Peyer's patch (tissue), 4 donors: ENCODE data around the gene ZNF705A. TPM values are rescaled to one million over a fixed set of nuclear protein-coding genes. Genes with fewer than 3 reads are reported as not detected.

Experiments used
- DNase-seq, 3 donors: peaks; one replicate each; pipeline ENCODE4 v3.0.0-alpha.2; 2017 to 2019
- H3K27ac ChIP-seq, 4 donors: fragments of 200-600 bp; sonication (generic); one replicate each; pipeline ENCODE4 v1.5.1; 2016 to 2019
- H3K27me3 ChIP-seq, 2 donors: fragments of 200-600 bp; sonication (generic); one replicate each; pipeline ENCODE4 v1.5.1; 2019
- H3K36me3 ChIP-seq, 3 donors: fragments of 200-600 bp; sonication (generic); one replicate each; pipeline ENCODE4 v1.5.1; 2016 to 2019
- H3K4me1 ChIP-seq, 4 donors: fragments of 200-600 bp; sonication (generic); one replicate each; pipeline ENCODE4 v1.5.1; 2016 to 2019
- H3K4me3 ChIP-seq, 4 donors: fragments of 200-600 bp; sonication (generic); 1 replicate in 3 of 4; 2 replicates in 1 of 4; pipeline ENCODE4 v1.5.1; 2016 to 2019; ENCODE audit warnings: mild to moderate bottlenecking in 1 of 4
- H3K9me3 ChIP-seq, 4 donors: fragments of 200-600 bp; sonication (generic); one replicate each; pipeline ENCODE4 v1.5.1; 2016 to 2019; ENCODE audit warnings: mild to moderate bottlenecking in 1 of 4
- POLR2A ChIP-seq, 2 donors: fragments of 450-650 bp; IDR thresholded peaks; one replicate each; pipeline ENCODE4 v1.5.1; 2017; ENCODE audit warnings: antibody characterized with exemption in 2 of 2, mild to moderate bottlenecking in 2 of 2, moderate library complexity in 2 of 2
- total RNA-seq, 4 donors: library from RNA; depleted of rRNA; stranded (reverse); fragments of >200 nt; gene quantifications; one replicate each; pipeline ENCODE4 v1.1.0, GENCODE V29; 2016
- TF ChIP-seq, protein P1 (sequence below), 6 experiments: fragments of 450-650 bp in 4 of 6; fragments of 200-600 bp in 2 of 6; sonication (generic) in 1 of 6; IDR thresholded peaks; one replicate each; pipeline ENCODE4 v1.5.1; 2017 to 2019; ENCODE audit warnings: antibody characterized with exemption in 6 of 6, mild to moderate bottlenecking in 3 of 6, moderate library complexity in 1 of 6

The ZNF705A gene
- total RNA-seq, 4 donors from 2014 or later = not detected

DNA sequence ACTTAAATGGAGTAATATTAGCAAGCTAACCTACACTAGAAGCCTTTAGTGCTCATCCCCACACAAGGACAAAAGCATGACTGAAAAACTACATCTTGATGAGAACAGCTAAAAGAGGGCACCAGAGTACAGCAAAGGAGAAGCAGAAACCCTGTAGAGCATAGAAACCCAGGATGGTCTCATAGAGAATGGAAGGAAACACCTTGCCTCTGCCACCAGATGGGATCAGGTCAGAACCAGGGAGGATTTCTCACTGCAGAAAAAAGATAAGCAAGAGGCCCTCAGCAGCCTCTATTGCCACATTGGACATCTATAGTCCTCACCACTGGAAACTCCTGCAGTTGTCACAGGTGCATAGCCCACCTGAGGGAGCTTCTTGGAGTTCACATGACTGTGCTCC lies 13.6 kb upstream of the ZNF705A start:
- no peaks in the 10 kb centered on the region for H3K36me3 ChIP-seq
- no peaks in the 10 kb centered on the region for H3K27me3 ChIP-seq
- H3K4me3 ChIP-seq = no peak overlapping the region
- peaks cover 0 to 6% (median 0%) of the 10 kb centered on the region in 4 donors for H3K9me3 ChIP-seq
- H3K27ac ChIP-seq = no peak overlapping the region
- no peak for TF ChIP-seq POLR2A (IDR thresholded peaks at IDR 0.05)
- TF ChIP-seq, protein P1, sequence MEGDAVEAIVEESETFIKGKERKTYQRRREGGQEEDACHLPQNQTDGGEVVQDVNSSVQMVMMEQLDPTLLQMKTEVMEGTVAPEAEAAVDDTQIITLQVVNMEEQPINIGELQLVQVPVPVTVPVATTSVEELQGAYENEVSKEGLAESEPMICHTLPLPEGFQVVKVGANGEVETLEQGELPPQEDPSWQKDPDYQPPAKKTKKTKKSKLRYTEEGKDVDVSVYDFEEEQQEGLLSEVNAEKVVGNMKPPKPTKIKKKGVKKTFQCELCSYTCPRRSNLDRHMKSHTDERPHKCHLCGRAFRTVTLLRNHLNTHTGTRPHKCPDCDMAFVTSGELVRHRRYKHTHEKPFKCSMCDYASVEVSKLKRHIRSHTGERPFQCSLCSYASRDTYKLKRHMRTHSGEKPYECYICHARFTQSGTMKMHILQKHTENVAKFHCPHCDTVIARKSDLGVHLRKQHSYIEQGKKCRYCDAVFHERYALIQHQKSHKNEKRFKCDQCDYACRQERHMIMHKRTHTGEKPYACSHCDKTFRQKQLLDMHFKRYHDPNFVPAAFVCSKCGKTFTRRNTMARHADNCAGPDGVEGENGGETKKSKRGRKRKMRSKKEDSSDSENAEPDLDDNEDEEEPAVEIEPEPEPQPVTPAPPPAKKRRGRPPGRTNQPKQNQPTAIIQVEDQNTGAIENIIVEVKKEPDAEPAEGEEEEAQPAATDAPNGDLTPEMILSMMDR (IDR thresholded peaks at IDR 0.05) = no peak
- DNase-seq = no peak
- H3K4me1 ChIP-seq = no peaks in the 10 kb centered on the region

DNA sequence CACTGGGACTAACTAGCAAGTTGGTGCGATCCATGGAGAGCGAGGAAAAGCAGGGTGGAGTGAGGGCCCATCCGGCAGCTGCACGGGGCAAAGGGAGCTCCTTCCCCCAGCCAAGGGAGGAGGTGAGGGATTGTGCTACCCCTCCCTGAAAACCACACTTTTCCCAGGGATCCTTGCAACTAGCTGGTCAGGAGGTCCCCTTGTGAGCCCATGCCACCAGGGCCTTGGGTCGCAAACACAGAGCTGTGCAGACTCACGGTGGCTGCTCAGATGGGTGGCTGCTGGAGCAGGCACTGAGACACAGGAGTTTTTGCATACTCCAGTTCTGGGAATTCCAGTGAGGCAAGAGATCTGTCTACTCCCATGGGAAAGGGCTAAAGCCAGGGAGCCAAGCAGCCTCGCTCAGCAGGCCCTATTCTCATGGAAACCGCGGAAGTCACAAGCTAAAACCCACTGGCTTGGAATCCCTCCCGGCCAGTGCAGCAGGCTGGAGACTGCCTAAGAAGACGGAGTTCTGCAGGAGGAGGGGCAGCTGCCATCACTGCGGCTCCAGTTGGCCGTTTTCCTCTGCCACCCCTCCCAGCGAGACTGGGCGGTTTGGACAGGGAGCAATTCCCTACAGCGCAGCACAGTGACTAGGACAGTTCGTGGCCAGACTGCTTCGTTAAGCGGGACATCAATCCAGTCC lies 10.9 kb upstream of the ZNF705A start:
- Histone ChIP-seq H3K27ac (no peak overlapping the region), H3K4me1 (no peaks in the 10 kb centered on the region), H3K9me3 (peaks cover 0 to 6% (median 0%) of the 10 kb centered on the region in 4 donors), H3K36me3 (no peaks in the 10 kb centered on the region), H3K27me3 (no peaks in the 10 kb centered on the region), H3K4me3 (no peak overlapping the region)
- TF ChIP-seq, protein P1 (IDR thresholded peaks at IDR 0.05) = no peak
- no peak for TF ChIP-seq POLR2A (IDR thresholded peaks at IDR 0.05)
- DNase-seq = no peak

DNA sequence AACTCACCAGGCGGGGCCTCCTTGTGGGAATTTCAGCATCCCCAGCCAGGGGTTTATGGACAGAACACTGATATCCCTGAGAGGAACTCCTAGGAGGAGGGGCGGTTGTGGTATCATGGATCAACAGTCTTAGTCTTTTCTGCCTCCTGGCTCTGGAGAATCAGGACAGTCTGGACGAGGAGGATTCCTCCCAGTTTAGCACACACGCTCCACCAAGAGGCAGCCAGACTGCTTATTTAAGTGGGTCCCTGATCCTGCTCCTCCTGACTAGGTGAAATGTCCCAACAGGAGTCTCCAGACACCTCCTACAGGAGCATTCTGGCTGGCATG lies 10.4 kb upstream of the ZNF705A start:
- DNase-seq = no peak
- Histone ChIP-seq H3K27ac (no peak overlapping the region), H3K27me3 (no peaks in the 10 kb centered on the region), H3K4me3 (no peak overlapping the region), H3K36me3 (no peaks in the 10 kb centered on the region), H3K9me3 (peaks cover 0 to 6% (median 0%) of the 10 kb centered on the region in 4 donors), H3K4me1 (no peaks in the 10 kb centered on the region)
- no peak for TF ChIP-seq POLR2A (IDR thresholded peaks at IDR 0.05)
- TF ChIP-seq, protein P1 (IDR thresholded peaks at IDR 0.05) = no peak

DNA sequence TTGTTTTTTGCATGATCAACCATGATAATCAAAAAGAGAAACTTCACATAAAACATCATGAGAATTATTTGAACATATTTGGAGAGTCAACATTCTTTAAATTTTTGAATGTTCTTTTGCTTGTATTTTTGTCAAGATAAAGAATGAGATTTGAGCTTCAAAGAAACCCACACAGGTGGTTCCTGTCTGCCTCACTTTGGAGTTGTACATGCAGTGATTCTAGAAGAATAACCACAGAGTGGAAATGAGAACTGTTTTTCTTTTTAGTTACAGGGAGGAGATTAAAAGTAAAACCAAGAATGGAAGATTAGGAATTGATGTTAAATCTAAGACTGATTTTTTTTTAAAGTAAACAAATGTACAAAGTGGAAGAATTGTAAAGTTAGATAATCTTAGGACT lies 2.3 kb upstream of the ZNF705A start:
- DNase-seq = no peak
- no peaks in the 10 kb centered on the region for H3K9me3 ChIP-seq
- H3K4me3 ChIP-seq = no peak overlapping the region
- TF ChIP-seq, protein P1 (IDR thresholded peaks at IDR 0.05) = no peak
- TF ChIP-seq POLR2A (IDR thresholded peaks at IDR 0.05) = no peak
- H3K4me1 ChIP-seq = no peaks in the 10 kb centered on the region
- H3K36me3 ChIP-seq = no peaks in the 10 kb centered on the region
- H3K27ac ChIP-seq = no peak overlapping the region
- no peaks in the 10 kb centered on the region for H3K27me3 ChIP-seq

DNA sequence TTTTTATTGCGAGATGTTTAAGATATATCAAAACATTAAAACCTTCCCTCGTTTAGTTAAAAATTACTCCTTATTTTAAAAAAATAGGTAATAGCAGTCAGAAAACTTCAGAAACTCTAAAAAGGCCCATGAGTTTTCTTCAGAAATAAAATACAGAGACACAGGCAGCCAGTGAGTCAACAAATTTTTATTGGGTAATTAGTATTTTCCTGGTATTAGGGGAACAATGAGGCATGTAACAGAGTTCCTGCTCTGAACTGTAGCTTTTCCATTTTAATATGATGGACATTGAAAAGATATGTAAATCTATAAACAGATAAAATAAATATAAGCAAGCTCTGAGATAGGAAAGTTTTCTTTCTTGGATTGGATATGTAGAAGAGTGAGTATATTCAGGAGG lies 399 bp upstream of the ZNF705A start:
- no peaks in the 10 kb centered on the region for H3K4me1 ChIP-seq
- TF ChIP-seq, protein P1 (IDR thresholded peaks at IDR 0.05) = no peak
- TF ChIP-seq POLR2A (IDR thresholded peaks at IDR 0.05) = no peak
- no peaks in the 10 kb centered on the region for H3K36me3 ChIP-seq
- H3K4me3 ChIP-seq = no peak overlapping the region
- no peak for DNase-seq
- no peaks in the 10 kb centered on the region for H3K9me3 ChIP-seq
- no peak overlapping the region for H3K27ac ChIP-seq
- no peaks in the 10 kb centered on the region for H3K27me3 ChIP-seq
